Panc1 (cell line): Measurements from ENCODE around the gene BYSL. TPM values are rescaled to one million over a fixed set of nuclear protein-coding genes. Genes with fewer than 3 reads are reported as not detected.

Source experiments
- ATAC-seq: fragments of 200-7000 bp; cut with Tn5 transposase; 2 replicates; pipeline ENCODE4 v1.9.1; 2020; ENCODE audit warnings: mild to moderate bottlenecking, moderate library complexity
- BruUV-seq: library from RNA; stranded (reverse); fragments of 400-500 nt; replicated peaks from 2 replicates; lab custom pipeline; 2021; lab: Mats Ljungman, UMichigan
- CTCF ChIA-PET: fragments of 300-600 bp; sonication (Branson Sonifier 250); formaldehyde crosslinking; loops from one replicate; lab custom pipeline; 2022; ENCODE audit warnings: antibody characterized with exemption; lab: Charles Lee
- POLR2A ChIA-PET: fragments of 300-600 bp; sonication (Branson Sonifier 250); formaldehyde crosslinking; loops from one replicate; lab custom pipeline; 2022; ENCODE audit warnings: antibody characterized with exemption; lab: Charles Lee
- DNase-seq: peaks from one replicate; pipeline ENCODE4 v3.0.0-alpha.2; 2010; ENCODE audit warnings: low read depth, low spot score
- H3K27ac ChIP-seq: 2 replicates; pipeline ENCODE4 v1.5.1; 2011; ENCODE audit warnings: mild to moderate bottlenecking, low read length, inconsistent platforms
- H3K27me3 ChIP-seq: fragments of 200-500 bp; sonication (Bioruptor generic); 2 replicates; pipeline ENCODE4 v1.6.0; 2014; ENCODE audit warnings: low read length, inconsistent platforms; ENCODE audit not compliant: control insufficient read depth, insufficient read depth
- H3K36me3 ChIP-seq: fragments of 200-500 bp; sonication (Bioruptor generic); 2 replicates; pipeline ENCODE4 v1.5.1; 2014; ENCODE audit warnings: inconsistent platforms, mild to moderate bottlenecking, low read length, moderate library complexity; ENCODE audit not compliant: control insufficient read depth, insufficient read depth
- H3K4me1 ChIP-seq: 2 replicates; pipeline ENCODE4 v1.5.1; 2011; ENCODE audit warnings: inconsistent platforms, mild to moderate bottlenecking, low read length, moderate library complexity; ENCODE audit not compliant: control insufficient read depth, insufficient read depth
- H3K4me3 ChIP-seq, 2 experiments: 2 replicates each; pipeline ENCODE4 v1.5.1; 2011 to 2012; ENCODE audit warnings: low read depth in 2 of 2, low read length in 2 of 2, mild to moderate bottlenecking in 2 of 2, inconsistent platforms in 1 of 2, moderate library complexity in 1 of 2
- H3K9me3 ChIP-seq: fragments of 200-500 bp; sonication (Bioruptor generic); 2 replicates; pipeline ENCODE4 v1.5.1; 2014; ENCODE audit warnings: low read depth, mild to moderate bottlenecking, inconsistent platforms, low read length, moderate library complexity; ENCODE audit not compliant: control insufficient read depth, insufficient read depth
- CTCF ChIP-seq: fragments of 450-650 bp; IDR thresholded peaks from 2 replicates; pipeline ENCODE4 v1.5.1; 2017; ENCODE audit warnings: mild to moderate bottlenecking
- POLR2AphosphoS5 ChIP-seq: IDR thresholded peaks from 2 replicates; pipeline ENCODE4 v1.6.1; 2012; ENCODE audit warnings: mild to moderate bottlenecking, low read depth, low read length, moderate library complexity
- SIN3A ChIP-seq: IDR thresholded peaks from 2 replicates; pipeline ENCODE4 v1.6.1; 2012; ENCODE audit warnings: low read depth, mild to moderate bottlenecking, low read length, moderate library complexity, borderline replicate concordance; ENCODE audit not compliant: insufficient read depth
- TCF7L2 ChIP-seq: IDR thresholded peaks from 2 replicates; pipeline ENCODE4 v1.6.1; 2011; ENCODE audit warnings: mild to moderate bottlenecking, low read depth, low read length, inconsistent platforms
- in situ Hi-C: cut with HindIII; loops from 2 replicates; pipeline ENCODE4 v1.10.0; 2016; ENCODE audit warnings: low sequenced_read_pairs, low pct_unique_long_range_greater_than_20kb
- intact Hi-C: fragments of 100-400 bp; cut with micrococcal nuclease; formaldehyde crosslinking; loops from one replicate; pipeline ENCODE4 v1.10.0; 2022; ENCODE audit not compliant: unreplicated experiment
- total RNA-seq: library from RNA; stranded (reverse); gene quantifications from one replicate; pipeline ENCODE4 v1.2.1, GENCODE V29; 2021; ENCODE audit not compliant: unreplicated experiment
- TF ChIP-seq, protein P1 (sequence below), 2 experiments: IDR thresholded peaks; 2 replicates each; pipeline ENCODE4 v1.6.1; 2011 to 2012; ENCODE audit warnings: low read depth in 2 of 2, control low read depth in 1 of 2, low read length in 1 of 2, mild to moderate bottlenecking in 1 of 2, moderate library complexity in 1 of 2; ENCODE audit not compliant: insufficient read depth in 1 of 2

The BYSL gene
- total RNA-seq, 1 experiment from 2014 or later = 49.1 TPM

DNA sequence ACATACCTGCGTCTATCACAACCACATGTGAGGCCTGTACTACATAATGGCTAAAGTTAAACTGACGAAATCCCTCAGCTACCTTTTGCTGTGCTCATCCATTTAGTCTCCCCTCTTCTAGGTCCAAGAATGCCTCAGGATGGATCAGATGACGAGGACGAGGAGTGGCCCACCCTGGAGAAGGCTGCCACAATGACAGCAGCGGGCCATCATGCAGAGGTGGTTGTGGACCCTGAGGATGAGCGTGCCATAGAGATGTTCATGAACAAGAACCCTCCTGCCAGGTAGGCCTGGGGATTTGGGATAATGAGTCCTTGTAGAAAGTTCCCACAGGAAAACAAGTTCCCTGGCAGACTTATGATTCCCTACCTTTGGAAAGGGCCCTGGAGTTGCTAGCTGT lies 6.0 kb downstream of the BYSL start:
- Histone ChIP-seq H3K36me3 (peaks cover 22% of the 10 kb centered on the region), H3K27ac (no peak overlapping the region), H3K27me3 (no peaks in the 10 kb centered on the region), H3K4me1 (peaks cover 7% of the 10 kb centered on the region; the same call in 1 of the 2 replicates), H3K4me3 (no peak overlapping the region), H3K9me3 (no peaks in the 10 kb centered on the region)
- TF ChIP-seq SIN3A = no peak
- TF ChIP-seq, protein P1, sequence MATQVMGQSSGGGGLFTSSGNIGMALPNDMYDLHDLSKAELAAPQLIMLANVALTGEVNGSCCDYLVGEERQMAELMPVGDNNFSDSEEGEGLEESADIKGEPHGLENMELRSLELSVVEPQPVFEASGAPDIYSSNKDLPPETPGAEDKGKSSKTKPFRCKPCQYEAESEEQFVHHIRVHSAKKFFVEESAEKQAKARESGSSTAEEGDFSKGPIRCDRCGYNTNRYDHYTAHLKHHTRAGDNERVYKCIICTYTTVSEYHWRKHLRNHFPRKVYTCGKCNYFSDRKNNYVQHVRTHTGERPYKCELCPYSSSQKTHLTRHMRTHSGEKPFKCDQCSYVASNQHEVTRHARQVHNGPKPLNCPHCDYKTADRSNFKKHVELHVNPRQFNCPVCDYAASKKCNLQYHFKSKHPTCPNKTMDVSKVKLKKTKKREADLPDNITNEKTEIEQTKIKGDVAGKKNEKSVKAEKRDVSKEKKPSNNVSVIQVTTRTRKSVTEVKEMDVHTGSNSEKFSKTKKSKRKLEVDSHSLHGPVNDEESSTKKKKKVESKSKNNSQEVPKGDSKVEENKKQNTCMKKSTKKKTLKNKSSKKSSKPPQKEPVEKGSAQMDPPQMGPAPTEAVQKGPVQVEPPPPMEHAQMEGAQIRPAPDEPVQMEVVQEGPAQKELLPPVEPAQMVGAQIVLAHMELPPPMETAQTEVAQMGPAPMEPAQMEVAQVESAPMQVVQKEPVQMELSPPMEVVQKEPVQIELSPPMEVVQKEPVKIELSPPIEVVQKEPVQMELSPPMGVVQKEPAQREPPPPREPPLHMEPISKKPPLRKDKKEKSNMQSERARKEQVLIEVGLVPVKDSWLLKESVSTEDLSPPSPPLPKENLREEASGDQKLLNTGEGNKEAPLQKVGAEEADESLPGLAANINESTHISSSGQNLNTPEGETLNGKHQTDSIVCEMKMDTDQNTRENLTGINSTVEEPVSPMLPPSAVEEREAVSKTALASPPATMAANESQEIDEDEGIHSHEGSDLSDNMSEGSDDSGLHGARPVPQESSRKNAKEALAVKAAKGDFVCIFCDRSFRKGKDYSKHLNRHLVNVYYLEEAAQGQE (IDR thresholded peaks at IDR 0.05; ENCODE audit: insufficient read depth in 1 of 2, low read depth in 2 of 2, low read length in 1 of 2) = no peak
- no peak for TF ChIP-seq CTCF
- no peak for TF ChIP-seq POLR2AphosphoS5
- TF ChIP-seq TCF7L2 = no peak
- ATAC-seq (no peak), DNase-seq (no peak)
- CTCF ChIA-PET = interaction anchor here (0.7 kb wide), 1 partner anchor 142 kb away, joined by 4 read pairs; no protein-coding TSS in a partner anchor
- no TSS peak for BruUV-seq
- POLR2A ChIA-PET = interaction anchor here (0.6 kb wide), 1 partner anchor 278 kb away, joined by 7 read pairs; no protein-coding TSS in a partner anchor
- in situ Hi-C loops (no loop called here), intact Hi-C loops (no loop called here)

DNA sequence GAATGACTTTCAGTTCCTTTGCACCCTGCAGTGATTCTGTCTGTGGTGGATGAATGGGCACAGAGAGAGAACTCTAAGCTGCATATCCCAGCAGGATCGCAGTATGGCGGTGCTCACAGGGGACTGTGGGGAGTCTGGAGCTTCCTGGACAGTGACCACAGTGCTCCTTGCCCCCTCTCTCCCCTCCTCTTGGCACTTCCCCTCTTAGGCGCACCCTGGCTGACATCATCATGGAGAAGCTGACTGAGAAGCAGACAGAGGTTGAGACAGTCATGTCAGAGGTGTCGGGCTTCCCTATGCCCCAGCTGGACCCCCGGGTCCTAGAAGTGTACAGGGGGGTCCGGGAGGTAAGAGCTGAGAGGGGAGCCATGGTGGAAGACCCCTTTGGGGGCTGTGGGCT lies 8.6 kb downstream of the BYSL start:
- ATAC-seq (no peak), DNase-seq (no peak)
- Histone ChIP-seq H3K9me3 (no peaks in the 10 kb centered on the region), H3K4me3 (no peak overlapping the region), H3K36me3 (peaks cover 28% of the 10 kb centered on the region), H3K27ac (no peak overlapping the region), H3K27me3 (no peaks in the 10 kb centered on the region), H3K4me1 (peaks cover 7% of the 10 kb centered on the region)
- no TSS peak for BruUV-seq
- CTCF ChIA-PET = interaction anchor here (1.3 kb wide), 1 partner anchor 9 kb away, joined by 4 read pairs; the partner anchor contains the start of genes BYSL and MED20
- in situ Hi-C loops (no loop called here), intact Hi-C loops (no loop called here)
- POLR2A ChIA-PET = no interaction called here
- no peak for TF ChIP-seq CTCF
- no peak for TF ChIP-seq SIN3A
- TF ChIP-seq, protein P1 (IDR thresholded peaks at IDR 0.05; ENCODE audit: insufficient read depth in 1 of 2, low read depth in 2 of 2, low read length in 1 of 2) = no peak
- no peak for TF ChIP-seq POLR2AphosphoS5
- TF ChIP-seq TCF7L2 = no peak
